Stimulated activated CD8-positive, alpha-beta memory T cell treated with anti-CD3 and anti-CD28 coated beads, Interleukin-4, amount 100 ng/mL, for 1 hour (primary cell): ENCODE data around the gene PNMA8A.

Experiments used
- DNase-seq, 2 donors: peaks; one replicate each; pipeline ENCODE4 v3.0.0-alpha.2; 2020; ENCODE audit warnings: low read depth in 2 of 2, low spot score in 1 of 2

Gene PNMA8A

DNA sequence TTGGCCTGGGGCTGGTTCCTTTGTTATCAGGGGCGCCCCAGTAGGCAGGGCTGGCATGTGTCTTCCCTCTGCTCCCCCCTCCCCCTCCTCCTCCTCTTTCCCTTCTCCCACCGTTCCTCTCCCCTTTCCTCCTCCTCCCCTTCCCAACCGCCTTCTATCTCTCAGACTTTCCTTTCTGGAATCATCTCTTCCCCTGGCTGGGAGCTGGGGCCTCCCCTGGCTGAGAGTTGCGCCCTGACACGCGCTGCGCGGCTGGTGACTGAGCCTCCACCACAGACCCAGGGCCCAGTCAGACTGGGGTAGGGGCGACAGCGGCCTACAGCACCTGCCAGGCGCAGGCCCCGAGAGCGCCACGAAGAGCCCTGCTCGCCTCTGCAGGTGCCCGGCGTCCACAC, 21.5 kb upstream of the PNMA8A start:
- DNase-seq, result no peak

DNA sequence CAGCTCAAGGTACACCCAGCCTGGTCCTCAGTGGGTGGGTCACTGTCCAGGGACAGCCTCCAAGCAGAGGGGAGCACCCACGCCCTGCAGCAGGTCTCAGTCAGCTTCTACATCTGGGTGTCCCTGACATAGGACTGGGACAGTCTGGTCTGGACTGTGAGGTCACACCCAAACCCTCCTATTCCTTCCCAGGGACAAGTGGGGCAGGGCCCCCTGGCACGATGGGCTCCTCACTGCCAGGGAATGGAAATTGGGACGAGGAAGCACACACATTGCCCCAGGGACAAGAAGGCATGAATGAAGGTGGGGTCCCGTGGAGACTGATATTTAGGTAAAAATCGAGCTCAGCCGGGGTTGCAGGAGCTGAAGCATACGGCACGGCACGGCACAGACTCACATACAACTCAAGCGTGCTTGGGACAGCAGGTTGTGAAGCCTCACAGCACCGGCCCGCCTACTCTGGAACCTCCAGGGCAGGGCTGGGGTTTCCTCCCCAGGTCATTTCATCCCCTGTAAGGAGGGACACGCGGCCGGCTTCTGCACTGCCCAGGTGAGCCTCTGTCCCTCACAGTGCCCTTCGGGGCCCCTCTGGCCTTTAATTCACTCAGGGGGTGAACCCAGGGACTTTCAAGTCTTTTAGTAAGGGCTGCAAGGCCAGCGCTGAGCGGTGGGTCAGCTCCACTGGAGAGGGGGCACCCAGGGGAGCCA, 20.8 kb upstream of the PNMA8A start:
- DNase-seq, result no peak

DNA sequence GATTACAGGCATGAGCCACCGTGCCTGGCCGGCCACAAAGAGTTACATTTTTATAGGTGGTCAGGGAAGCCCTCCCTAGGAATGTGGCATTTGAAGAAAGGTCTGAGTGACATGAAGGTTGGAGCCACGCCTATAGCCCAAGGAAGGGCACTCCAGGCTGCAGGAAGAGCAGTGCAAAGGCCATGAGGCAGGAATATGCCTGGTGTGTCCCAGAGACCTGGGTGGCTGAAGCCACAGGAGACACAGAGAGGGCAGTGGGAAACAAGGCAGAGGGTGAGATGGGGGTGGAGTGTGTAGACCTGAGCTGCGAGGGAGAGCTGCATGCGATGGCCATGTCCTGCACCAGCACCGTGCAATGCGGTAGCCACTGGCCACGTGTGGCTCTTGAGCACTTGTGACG, 19.4 kb upstream of the PNMA8A start:
- DNase-seq, result no peak

DNA sequence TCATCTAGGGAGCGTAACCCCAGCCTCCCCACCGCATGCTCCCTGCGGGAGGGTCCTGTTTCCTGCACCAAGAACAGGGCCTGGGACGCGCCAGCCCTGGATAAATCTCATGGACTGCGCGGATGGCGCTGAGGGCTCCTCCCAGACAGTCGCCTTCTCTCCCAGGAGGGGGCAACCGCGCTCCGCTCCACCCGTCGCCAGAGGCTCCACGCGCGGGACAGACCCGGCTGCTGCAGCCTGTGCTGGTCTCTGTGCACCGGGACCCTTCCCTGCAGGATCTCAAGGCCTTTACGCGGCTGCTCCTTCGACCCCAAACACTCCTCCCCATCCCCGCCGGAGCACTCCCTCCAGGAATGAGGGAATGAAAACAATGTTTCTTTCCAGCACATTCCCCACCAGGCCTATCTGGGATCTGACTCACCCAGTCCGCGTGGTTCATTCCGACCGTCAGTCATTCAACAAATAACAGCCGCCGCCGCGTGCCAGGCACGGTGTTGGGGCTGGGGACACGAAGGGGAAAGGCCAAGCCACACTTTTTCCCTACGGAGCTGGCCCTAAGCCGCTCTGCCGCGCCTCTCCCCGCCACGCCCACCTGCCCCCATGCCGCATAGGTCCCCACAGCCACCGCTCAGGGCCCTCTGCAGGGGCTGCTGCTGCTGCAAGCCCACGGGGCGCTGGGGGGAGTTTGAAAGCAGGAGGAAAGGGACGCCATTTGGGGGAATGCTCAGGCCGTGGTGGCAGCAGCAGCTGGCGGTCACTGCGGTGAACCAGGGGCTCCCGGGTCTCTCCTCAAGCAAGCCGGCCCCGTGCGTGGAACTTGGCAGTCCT, 18.3 kb upstream of the PNMA8A start:
- DNase-seq, result no peak

DNA sequence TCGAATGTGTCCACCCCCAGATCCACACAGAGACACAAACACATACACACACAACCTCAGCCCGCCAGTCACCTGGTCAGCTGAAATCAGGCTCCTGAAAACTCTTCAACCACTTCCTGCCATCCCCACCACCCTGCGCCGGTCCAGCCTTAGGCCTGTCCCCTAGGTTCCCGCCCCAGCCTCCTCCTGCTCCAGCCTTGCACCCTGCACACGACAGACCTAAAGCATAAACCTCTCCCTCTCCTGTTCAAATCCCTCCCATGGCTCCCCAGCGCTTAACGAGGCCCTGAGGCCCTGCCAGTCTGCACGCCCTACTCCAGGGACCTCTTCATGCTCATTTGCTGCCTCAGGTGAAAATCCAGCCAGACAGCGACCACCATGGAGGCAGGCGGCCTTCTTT, 17.2 kb upstream of the PNMA8A start:
- DNase-seq, result no peak

DNA sequence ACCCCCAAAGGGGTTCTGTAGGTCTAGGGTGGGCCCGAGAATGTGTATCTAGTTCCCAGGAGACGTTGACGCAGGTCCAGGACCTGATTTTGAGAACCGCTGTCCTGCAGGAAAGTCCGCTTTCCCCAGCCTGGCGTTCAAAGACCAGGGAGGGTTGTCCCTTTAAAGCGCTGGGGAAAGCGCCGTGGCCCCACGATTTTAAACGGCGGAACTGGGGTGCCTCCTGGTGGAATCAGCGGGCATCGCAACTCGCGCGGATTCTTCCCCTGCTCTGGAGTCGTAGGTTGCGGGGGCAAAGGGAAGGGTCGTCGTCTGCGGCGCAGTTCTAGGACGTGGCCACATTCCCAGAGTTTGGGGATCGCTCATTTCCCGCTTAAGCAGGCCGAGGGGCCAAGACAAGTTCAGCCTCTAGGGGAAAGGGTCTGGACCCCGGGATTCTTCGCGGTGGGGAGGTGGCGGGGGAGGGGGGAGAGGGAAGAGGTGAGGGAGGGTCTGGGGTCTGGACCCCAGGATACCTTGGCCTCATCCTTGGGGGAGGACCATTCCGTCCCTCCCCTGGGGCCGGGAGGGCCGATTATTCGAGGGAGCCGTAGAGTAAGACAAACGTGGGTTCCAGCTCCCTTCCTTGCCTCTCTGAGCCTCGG, 16.6 kb upstream of the PNMA8A start:
- DNase-seq, result peak; percentile 50 to 57

DNA sequence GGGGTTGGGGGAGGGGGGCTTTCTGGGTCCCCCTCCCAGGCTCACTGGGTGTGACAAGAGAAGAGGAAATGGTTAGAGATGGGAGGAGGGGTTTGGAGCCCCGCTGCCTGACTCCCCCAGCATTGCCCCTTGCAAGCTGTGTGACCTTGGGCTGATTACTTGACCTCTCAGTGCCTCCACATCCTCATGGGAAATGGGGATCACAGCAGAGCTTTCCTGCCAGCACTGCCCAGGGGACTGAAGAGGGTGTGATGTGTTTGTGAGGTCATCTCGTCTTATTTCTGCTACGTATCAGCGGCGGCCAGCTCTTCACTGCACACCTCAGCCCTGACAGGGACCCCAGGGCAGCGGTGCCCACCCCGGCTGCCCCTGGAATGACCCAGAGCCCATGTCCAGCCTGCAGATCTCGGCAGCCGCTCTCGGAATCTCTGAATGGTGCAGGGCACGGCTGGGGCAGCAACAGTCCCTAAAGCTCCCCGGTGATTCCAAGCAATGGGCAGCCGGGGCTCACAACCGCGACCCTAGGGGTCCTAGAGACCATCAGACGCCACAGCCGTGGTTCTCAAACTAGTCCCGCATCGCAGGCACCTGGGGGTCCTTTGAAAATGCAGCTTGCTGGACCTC, 15.9 kb upstream of the PNMA8A start:
- no peak for DNase-seq

DNA sequence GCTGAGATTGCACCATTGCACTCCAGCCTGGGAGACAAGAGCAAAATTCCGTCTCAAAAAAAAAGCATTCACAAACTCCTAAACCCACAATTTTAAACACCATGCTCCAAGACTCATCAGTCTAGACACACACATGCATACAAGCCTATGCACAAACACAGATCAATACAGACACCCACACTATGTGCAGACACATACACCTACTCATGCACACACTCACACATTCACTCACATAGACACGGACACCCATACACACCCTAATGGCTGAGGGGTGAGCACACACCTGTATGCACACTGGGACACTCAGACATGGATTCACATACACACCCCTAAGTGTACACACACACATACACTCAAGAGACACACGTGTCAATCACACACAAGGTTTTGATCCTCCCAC, 15.0 kb upstream of the PNMA8A start:
- no peak for DNase-seq

DNA sequence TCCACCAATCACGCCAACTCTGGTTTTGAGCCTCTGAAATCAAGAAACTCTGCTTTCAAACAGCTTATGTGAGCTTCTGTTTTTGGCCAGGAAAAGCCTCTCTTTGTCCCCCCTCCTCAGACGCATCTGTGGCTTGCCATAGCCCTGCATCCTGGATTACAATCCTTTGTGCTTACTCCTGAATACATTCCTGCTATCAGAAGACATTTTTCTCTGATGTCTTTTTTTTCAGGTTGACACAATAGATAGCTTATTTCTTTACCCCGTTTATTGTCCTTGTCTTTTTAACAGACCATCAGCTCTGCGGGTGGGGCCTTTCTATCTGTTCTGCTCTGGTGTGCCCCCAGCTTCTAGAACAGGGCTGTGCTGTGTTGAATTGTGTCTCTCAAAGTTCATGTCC, 13.3 kb upstream of the PNMA8A start:
- DNase-seq, result no peak

DNA sequence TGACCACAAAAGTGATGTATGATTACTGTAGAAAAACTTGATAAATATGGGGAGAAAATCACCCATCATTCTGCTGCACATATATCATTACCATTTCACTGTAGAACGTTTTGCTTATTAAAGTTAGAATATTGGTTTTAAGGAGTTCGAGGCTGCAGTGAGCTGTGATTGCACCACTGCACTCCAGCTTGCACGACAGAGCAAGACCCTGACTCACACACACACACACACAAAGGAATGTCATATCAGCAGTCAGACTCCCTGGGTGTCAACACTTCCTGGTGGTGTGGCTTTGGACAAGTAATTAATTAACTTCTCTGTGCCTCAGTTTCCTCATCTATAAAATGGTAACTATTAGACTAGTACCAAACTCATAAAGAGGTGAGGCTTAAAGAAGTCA, 11.3 kb upstream of the PNMA8A start:
- DNase-seq, result no peak

DNA sequence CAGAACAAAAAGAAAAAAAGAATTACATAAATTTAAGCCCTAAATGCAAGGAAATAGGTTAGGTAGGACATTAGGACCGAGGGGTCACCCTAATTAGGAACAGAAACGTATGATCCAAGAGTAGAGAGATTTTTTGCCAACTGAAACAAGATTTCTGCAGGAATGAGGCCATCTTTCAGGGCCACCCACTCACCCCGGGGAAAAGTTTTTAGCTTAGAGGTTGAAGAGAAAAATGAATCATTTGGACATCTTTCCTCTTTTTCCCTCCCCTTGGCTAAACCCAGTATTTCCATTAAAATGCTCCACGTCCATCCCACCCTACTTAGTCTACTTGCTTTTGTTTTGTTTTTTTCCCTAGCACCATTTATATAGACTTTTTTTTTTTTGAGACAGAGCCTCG, 10.6 kb upstream of the PNMA8A start:
- DNase-seq, result no peak

DNA sequence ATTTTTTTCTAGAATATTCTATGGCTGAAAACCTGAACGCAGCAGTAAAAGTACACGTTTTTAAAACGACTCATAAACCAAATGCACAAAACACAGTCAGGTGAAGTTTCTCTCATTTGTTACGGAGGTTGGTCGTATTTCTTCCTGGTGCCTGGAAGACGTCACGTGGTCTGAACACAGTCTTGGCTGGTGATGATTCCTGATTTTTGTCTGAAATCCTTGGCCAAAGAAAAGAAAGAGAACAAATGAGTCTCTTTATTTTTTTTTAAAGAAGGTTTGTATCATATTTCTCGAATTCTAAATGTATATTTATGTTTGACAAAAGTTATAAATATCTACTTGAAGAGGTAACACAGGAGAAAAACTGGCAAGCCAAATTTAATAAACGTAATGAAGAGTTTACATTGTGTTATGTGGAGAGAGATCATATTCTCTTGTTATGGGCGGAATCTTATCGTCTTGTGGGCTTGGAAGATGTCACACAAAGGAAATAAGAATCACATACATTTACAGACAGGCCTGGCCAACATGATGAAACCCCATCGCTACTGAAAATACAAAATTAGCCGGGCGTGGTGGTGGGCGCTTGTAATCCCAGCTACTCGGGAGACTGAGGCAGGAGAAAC, 10.0 kb upstream of the PNMA8A start:
- DNase-seq, result no peak

DNA sequence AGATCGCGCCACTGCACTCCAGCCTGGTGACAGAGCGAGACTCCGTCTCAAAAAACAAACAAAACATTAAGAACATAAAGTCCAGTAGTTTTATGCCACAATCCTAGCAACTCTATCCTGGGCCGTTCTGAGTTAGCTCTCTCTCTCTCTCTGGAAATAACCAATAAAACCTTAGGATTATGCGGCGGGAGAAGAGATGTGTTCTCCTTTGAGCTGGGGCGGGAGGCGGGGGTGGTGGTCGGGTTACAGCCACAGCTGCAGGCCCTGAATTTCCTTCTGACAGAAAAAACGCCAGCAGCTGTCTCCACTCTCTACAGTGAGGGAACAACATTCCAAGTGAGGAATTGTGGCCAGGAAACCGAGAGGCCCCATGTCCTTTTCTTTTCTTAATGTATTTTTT, 9.1 kb upstream of the PNMA8A start:
- DNase-seq, result no peak

DNA sequence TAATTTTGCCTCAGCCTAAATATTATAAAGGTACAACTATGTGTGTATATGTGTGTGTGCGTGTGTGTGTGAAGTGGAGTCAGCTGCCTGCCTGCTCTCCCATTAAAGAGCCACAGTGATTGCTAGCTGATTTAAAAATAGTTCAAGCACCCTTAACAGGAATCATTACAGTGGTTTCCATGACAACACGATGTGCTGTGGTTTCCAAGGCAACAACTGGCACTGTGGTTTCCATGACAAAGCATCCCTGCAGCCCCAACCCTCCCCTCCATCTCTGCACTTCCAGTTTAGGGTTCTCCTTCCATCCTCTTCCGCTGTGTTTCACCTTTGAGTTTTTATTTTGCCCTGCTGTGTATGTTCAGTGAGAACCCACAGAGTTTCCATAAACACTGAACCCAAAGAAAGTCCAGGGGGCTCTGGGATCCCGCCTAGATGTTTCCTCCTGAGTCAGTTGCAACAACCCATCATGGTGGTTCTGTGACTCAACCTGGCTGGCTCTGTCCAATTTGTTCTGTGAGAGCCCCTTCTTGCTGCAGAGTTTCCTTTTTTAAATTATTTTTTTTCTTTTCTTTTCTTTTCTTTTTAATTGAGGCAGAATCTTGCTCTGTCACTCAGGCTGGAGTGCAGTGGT, 7.1 kb upstream of the PNMA8A start:
- no peak for DNase-seq

DNA sequence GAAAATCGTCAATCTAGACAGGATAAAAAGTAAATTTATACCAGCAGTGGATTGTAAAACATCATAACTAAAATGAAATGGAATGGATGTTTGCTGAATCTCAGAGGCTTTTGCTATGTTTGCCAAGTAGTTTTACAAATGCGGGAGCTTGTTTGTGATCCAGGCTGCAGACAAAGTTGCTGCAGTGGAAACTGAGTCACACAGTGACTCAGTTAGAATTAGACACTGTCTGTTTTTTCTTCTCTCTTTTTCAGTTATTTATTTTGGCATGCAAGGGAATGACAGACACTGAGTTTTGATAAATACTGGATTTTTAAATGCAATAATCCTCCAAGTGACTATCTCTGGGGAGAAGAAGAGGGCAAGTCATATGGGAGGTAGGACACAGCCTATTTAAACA, 4.6 kb upstream of the PNMA8A start:
- no peak for DNase-seq

DNA sequence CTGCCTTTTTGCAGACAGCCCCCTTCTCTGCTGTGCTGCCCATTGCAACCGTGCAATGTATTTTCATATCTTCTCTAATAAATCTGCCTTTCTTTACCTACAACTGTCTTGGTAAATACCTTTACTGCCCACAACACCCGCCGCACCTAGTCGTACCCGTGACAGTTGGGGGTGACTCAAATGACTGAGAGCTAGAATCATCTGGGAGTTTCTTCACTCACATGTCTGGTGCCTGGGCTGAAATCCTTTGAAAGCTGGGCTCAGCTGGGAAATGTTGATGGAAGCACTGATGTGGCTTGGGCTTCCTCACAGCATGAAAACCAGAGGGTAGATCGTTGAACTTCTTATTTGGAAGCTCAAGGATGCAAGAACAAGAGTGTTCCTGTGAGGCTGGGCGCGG, 2.8 kb upstream of the PNMA8A start:
- no peak for DNase-seq

DNA sequence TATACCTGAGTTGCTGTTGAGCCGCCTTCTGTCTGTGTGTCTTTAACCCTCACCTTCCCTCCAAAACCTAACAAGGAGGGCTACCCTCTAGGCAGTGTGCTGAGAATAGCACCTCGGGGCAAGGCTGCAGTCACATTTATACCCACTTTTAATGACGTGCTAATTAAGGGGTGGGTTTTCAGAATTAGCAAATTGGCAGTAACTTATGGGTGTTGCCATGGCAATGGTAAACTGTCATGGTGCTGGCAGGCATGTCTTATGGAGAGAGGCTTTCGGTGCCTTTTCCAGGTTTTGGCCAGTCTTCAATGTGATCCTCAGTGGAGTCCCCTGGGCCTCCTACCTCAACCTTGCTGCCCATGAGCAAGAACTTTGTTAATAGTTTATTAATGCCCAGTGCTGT, 1.2 kb upstream of the PNMA8A start:
- no peak for DNase-seq

DNA sequence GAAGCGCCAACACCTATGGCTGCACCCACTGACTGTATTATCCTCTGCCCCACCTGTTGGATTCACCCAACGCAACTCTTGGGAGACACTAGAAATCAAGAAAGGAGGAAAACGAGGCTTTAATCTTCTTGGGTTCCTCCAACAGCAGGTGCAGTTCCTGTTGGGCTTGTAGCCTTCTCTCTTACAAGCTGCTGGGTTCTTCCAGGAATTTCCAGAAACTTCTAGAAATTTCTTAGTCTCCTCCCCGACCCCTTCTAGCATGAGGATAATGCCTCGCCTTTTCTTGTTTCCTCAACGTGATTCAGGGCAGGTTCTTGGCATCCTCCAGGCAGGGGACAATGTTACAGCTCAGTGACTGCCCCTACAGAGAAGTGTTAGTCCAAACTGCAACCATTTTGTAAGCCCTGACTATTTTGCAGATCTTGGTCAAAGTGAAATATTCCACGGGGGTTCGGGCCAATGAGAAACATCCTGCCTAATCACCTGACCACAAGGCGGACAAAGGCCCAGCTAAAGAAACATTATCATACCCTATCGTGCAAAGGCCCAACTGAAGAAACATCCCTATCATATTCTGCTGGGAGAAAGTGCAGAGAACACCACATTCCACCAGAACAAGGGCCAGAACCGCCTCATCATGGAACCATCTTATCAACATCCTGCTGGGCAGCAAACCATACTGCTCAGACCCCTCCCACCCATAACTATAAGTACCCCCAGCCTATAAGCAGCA, 614 bp upstream of the PNMA8A start:
- DNase-seq, result no peak

DNA sequence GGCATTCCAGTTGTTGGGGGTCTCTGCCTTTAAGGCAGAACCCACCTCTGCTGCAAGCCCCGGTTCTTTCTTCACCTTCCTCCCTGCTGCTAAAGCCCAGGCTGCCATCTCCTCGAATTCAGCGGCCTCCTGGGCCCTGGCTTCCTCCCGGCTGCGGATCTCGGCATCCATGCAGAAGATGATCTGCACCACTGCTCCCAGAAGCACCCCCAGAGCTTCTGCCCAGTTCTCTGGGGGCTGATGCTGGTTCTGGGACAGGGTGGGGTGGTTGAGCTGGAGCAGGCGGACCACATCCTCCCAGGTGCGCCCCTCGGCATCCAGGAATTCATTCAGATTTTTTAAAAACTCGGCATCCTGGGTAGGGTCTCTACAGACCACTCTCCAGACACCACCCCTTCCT, 987 bp downstream of the PNMA8A start:
- DNase-seq, result no peak

DNA sequence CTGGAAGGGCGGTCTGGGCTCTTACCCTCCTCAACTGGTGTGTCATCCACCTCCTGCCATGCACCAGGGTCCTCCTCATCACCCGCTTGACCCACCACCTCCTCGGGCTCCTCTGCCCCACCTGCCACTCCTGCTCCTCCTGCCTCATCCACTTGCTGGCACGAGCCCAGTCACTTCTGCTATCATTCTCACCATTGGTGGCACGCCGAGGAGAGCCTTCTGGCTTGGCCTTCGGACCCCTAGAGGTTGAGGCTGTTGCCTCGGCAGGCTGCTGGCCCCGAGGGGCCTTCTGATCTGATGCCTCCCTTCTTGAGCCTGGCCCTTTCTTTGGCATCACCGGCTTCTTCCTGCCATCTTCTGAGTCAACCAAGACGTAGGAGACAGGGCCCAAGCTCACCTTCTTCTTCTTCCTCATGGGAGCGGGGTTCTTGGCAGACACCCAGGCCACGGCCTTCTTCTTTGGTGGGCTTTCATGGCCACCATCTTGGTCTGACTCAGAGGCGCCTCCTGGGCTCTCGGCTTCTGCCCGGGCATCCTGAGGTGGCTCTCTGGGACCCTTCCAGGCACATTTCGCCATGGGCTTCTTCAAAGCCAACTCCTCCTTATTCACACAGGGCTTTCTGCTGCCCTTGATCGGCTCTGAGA, 1.7 kb downstream of the PNMA8A start:
- DNase-seq, result no peak
